ENCODE data around the gene CPO.

The CPO gene

DNA sequence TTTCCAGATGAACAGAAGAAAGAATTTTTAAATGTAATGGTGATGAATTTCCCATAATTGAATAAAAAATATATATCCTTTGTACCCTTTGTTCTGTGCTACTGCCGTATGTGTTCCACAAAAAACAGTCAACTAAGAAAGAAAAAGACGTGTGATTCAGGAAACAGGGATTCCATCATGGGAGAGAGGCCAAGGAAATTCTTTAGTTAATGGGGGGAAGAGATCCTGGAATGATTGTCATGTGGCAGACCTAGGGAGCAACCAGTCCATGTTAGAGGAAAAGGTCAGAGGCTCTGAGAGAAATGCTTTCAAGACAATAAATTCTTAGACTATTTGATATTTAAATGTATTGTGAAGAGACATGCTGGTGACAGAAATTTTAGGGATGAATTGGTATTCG, 76.6 kb downstream of the CPO start:
- no peak for DNase-seq (ENCODE audit: low spot score)

All from globus pallidus (tissue), 1 donor.